DOHH2 (cell line): Measurements from ENCODE around the gene GRXCR1.

ENCODE experiments used
- CTCF ChIP-seq: fragments of 200-600 bp; sonication (generic); IDR thresholded peaks from one replicate; pipeline ENCODE4 v1.5.1; 2014; ENCODE audit warnings: antibody characterized with exemption, mild to moderate bottlenecking, low read depth, low read length; ENCODE audit not compliant: poor library complexity, severe bottlenecking
- EZH2phosphoT487 ChIP-seq: fragments of 200-600 bp; sonication (generic); IDR thresholded peaks from 2 replicates; pipeline ENCODE4 v1.6.1; 2017; ENCODE audit warnings: borderline replicate concordance, mild to moderate bottlenecking, antibody characterized with exemption, low read length, moderate library complexity, mixed read lengths

- TF ChIP-seq CTCF: no peak
- no peak for TF ChIP-seq EZH2phosphoT487
Observed at GRCh38 chr4:42942216-42942615, 49.7 kb downstream of the GRXCR1 start.
